Measurements from ENCODE around the gene LBX1.

DNA sequence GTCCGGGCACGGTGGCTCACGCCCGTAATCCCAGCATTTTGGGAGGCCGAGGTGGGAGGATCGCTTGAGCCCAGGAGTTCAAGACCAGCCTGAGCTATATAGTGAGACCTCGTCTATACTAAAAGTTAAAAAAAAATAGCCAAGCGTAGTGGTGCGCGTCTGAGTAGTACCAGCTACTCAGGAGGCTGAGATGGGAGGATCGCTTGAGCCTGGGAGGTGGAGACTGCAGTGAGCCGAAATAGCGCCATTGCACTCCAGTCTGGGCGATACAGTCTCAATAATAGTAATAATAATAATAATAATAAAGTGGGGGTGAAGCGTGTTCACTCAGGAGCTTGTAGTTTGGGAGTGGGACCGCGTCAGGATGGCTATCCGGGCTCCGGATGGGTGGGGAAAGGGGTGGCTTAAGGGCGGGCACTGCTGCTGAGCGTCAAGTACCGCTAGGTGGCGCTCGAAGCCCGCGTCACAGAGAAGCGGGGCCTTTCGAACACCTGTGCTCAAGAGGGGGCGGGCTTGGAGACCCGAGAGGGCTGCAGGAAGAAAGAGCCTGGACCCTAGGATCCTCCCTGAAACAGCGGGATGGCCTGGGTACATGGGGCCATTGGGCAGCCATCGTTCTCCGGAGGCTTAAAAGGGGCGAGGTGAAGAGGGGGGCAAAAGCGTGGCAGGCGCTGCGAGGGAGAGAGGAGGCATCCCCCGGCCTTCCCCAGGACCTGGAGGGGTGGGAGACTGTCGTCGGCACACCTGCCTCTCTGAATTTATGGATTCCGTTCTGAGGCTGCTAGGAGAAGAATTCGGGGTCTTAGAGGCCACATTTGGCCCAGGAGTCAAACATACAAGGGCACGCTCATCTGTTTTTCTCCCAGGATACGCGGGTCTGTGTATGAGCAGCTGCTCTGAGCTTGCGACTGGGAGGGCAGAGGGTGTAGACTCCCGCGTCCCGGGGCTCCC lies 14.5 kb downstream of the LBX1 start:
- TF ChIP-seq FOXA1 (IDR thresholded peaks at IDR 0.05) = no peak
- TF ChIP-seq FOXM1 (IDR thresholded peaks at IDR 0.05; ENCODE audit: borderline replicate concordance) = no peak
- TF ChIP-seq NFRKB (IDR thresholded peaks at IDR 0.05) = no peak
- TF ChIP-seq FOXK2 (IDR thresholded peaks at IDR 0.05) = no peak
- no peak for TF ChIP-seq SP1 (IDR thresholded peaks at IDR 0.05)
- no peak for TF ChIP-seq SUZ12 (IDR thresholded peaks at IDR 0.05)
- TF ChIP-seq L3MBTL2 (conservative IDR thresholded peaks at IDR 0.05) = no peak
- TF ChIP-seq TARDBP (IDR thresholded peaks at IDR 0.05) = no peak
- TF ChIP-seq LEF1 (IDR thresholded peaks at IDR 0.05; ENCODE audit: borderline replicate concordance) = no peak
- TF ChIP-seq ELF4 (IDR thresholded peaks at IDR 0.05) = no peak
- TF ChIP-seq, protein P1, sequence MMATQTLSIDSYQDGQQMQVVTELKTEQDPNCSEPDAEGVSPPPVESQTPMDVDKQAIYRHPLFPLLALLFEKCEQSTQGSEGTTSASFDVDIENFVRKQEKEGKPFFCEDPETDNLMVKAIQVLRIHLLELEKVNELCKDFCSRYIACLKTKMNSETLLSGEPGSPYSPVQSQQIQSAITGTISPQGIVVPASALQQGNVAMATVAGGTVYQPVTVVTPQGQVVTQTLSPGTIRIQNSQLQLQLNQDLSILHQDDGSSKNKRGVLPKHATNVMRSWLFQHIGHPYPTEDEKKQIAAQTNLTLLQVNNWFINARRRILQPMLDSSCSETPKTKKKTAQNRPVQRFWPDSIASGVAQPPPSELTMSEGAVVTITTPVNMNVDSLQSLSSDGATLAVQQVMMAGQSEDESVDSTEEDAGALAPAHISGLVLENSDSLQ (IDR thresholded peaks at IDR 0.05) = no peak
- TF ChIP-seq ZNF384 (IDR thresholded peaks at IDR 0.05) = no peak
